Activated CD4-positive, alpha-beta T cell treated with anti-CD3 and anti-CD28 coated beads for 24 hours (primary cell): Measurements from ENCODE around the gene FAM204A.

ENCODE experiments used
- DNase-seq, 2 donors: peaks; one replicate each; pipeline ENCODE4 v3.0.0-alpha.2; 2020; ENCODE audit warnings: low read depth in 2 of 2

The FAM204A gene

DNA sequence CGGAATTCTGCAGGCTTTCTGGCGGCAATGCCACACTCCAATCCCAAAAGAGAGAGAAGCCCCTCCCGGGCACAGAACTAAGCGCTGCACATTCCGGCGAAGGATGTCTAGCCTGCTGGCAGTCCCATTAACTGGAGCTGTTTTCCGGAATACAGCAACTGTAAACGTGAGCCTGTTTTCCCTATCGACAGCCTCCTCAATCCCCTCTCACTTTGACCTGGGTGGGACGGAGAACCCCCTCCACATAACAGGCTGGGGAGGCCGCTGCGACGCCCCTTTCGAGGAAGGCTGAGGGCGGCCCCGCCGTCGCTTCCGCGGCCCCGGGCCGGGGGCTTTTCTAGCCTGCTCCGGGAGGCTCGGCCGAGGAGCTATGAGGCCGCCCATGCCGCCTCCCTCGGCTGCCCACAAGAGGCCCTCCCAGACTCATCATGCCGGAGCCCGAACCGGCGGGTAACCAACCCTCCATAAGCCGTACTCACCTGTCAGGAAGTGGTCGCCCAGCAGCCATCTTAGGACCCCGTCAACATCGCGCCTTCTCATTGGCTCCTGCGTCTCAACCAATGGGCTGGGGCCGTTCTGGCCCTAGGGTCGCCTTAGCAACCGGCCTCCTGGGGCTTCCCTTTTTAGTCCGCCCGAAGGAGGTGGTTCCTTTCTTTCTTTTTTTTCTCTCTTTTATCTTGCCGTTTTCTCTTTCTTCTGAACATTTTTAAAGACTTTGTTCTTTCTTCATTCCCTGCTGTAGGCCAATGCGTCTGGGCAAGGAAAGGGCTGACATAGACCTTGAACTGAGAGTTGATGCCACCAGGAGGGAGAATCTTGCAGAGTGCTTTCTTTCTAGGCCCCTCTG lies at the start of gene FAM204A:
Gene FAM204A (minus strand): TSS at position 534 of the 847 bp plus-strand sequence. CDS start 5,909 bp downstream, outside the sequence.
- peak; percentile 89 to 91 for DNase-seq

DNA sequence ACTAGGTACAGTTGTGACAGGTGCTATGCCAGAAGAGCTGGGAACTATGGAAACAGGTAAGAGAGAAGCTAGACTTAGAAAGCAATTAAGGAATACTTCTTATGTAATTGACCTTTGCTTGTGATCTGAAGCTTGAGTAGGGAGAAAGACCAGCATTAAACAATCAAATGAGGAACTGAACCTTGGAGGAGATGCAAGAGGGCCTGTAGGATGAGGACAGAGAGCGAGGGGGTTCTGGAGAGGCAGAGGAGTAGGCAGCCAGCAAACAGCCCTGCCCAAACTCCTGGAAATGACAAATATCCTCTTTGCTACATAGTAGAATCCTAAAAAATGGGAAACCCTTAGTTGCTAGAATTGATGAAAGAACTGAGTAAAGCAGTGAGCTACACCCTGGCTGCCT lies 41.6 kb upstream of the FAM204A start:
- DNase-seq, result no peak

DNA sequence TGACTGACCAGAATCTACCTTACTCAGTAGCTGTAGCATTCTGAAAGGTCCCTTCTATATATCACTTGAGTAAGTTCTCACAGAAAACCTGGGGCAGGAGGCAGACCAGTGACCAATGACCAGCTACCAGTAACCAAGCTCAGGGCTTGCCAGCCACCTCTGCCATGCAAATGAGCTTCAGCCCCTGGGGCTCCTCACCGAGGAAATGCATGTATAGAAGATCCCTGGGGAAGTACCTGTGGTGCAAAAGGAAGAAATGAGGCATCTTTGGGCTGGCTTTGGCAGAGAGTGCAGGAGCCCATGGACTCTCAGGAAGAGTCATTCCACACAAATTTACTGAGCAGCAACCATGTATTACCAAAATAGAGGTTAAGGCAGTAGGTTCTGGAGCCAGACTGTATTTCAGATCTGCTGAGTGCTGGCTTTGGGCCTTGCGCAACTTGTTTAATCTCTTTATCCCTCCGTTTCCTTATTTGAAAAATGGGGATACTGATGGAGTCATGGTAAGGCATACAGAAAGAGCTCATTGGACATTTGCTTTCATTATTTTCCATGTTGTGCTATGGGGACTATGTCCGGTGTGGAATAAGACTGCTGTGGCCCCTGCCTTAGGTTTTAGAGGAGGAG lies 41.1 kb upstream of the FAM204A start:
- DNase-seq, result no peak

DNA sequence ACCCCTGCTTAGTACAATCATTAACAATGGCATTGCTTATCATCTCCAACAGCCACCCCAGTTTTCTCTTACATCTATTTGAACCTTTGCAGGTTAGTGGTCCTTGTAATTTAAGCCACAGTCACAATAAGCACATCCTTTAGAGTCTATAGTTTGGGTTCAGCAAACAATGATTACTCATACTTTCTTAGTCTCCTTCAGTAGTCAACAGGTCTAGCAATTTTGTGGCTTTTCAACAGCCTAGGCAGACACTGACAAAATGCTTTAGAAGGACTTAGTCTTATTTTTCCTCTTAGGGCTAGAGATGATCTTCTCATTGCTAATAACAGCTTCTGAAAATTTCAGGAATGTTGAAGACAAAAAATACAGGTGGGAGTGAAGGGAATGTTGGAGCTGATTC lies 32.3 kb upstream of the FAM204A start:
- DNase-seq, result no peak

DNA sequence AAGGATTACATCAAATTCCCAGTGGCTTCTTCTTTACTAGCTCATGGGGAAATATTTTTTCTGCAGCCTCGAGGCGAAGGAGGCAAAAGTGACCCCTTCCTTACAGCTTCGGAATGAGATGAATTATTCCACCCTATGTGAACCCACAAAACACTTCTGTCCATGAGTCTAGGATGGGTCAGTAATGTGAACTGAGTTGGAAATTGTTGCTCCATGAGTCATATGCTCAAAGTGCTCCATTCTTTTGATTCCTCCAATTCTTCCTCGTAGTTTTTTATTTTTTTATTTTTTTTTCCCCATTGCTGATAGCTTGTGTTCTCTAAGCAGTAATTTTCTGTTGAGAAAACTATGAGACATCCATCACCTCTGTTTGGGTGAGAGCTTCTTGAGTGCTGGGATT lies 31.7 kb upstream of the FAM204A start:
- no peak for DNase-seq

DNA sequence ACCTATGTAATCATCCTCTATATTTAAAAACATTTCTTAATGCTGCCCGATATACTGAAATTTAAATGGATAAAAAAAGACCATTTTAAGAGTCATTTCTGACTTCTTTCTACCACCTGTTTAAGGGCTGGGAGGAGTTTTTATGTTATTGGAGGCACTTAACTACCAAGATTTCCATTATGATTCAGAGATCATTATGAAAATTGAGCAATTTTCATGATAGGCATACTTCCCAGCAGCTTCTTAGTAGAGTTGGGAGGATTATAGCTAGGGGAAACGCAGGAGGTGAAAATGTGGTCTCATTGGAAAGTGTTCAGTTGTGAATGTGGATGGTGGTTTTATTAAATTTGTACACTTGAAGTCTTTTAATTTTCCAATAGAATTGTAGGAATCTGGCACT lies 28.4 kb upstream of the FAM204A start:
- no peak for DNase-seq

DNA sequence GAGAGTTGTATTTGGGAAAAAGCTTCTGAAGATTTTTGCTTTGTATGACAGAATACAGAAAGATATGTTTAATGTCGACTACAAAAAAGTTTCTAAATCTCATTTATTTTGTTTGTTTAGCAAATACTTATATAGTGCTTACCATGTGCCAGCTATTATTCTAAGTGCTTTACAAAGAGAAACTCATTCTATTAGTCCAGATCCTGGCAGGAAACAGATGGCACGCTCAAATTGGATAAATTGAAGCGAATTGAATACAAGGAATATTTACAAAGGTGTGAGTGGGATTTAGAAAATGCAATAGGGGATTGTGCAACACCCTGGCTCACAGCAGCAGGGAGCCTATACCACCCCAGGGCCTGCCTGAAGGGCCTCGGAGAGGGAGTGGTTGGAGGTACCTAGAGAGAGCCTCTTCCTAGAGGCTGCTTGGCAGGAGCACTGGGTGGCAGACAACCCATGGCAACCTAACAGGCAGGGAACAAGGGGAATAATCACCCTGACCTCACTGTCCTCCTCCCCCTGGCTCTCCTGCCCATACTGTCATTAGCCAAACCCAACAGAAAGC lies 27.6 kb upstream of the FAM204A start:
- no peak for DNase-seq

DNA sequence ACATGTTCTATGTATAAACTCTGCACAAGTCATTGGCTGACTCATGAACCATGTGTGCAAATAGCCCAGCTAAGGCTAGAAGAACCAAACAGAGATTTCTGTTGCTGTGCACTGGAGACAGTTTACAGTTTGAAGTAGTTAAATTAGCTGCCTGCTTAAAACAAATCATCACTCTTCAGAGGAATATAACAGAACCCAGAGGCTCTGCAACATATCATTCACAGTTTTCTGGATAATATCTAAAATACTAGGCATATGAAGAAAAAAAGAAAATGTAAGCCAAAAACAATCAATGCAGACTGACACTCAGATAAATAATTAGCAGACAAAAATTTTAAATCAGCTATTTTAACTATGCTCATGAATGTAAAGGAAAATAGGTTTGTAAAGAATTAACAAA lies 23.6 kb upstream of the FAM204A start:
- no peak for DNase-seq

DNA sequence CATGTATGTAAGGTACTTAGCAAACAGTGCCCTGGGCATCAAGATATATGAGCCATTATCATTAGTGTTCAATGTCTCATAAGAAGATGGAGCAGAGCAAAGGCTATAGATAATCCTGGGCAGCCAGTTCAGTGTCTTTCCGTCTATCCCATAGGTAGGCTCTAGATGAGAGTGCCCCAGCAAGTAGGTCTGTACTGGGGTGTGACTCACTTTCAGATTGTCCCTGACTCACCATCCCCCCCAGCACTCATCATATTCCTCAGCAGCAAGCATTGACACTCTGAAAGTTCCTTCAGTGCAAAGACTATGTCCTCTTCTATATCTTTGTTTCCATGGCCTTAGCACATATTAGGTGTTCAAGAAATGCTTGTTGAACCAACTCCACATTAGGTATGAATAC lies 20.0 kb upstream of the FAM204A start:
- DNase-seq, result no peak

DNA sequence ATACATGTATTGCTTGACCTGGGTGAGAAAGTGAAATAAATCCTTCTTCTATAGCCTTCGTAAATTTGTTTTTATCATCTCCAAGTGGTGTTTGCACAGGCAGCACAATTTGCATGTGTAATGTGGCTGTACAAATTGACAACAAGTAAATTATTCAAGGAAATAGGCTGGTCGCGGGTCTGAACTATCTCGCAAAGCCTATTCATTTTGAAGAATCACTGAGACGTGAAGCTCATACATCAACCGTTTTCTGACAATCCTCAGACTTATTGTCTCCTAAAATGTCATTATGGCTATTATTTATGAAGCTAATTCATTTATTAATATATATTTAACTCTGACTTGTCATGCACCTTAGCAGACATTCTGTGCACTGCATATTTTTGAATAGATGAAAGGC lies 16.2 kb upstream of the FAM204A start:
- DNase-seq, result no peak

DNA sequence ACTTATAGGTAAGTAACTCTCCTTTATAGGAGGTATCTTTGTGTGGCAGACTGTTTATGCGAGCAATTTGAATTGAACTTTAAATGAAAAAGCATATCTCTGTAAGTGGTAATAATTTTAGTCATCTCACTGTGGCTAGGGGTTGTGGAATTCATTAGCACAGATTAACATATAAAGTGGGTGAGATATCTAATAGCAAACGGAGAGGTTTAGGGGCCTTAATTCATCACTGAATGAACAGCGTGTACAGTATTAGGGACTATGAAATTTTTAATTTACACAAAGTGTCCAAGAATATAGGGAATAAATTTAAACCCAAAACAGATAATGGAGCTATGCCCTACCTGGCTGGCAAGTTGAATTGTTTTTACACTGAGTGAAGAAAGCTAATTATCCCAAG lies 15.7 kb upstream of the FAM204A start:
- DNase-seq, result no peak

DNA sequence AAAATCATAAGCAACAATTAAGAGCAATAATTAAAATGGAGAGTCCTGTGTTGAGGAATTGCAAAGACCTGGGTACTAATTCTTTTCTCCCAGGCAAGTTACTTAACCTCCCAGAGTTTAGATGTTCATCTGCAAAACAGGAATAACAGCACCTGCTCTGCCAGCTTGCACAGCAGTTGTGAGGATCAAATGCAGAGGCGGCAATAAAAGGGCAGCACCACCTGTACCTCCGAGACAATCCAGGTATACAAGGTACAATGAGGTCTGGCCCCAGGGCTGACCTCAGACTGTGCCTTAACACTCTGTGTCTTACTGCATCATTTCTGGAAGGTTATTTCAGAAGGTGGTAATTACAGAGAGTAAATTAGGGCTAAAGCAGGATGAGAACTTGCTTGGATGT lies 14.5 kb upstream of the FAM204A start:
- no peak for DNase-seq

DNA sequence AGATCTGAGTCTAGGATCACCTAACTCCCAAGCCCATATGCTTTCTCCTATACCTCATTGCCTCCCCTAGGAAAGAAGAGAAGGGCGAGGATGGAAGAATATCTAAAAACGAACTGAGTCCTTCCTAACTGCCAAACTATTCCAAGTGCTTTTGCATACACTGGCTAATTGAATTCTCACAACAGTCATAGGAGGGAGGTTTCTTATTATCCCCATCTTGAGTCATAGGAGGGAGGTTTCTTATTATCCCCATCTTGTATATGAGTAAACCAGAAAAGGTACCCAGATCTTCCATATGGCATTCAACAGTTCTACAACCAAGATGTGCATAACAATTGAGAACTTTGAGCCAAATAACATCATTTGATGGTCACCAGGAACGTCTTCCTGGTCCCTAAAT lies 13.1 kb upstream of the FAM204A start:
- no peak for DNase-seq

DNA sequence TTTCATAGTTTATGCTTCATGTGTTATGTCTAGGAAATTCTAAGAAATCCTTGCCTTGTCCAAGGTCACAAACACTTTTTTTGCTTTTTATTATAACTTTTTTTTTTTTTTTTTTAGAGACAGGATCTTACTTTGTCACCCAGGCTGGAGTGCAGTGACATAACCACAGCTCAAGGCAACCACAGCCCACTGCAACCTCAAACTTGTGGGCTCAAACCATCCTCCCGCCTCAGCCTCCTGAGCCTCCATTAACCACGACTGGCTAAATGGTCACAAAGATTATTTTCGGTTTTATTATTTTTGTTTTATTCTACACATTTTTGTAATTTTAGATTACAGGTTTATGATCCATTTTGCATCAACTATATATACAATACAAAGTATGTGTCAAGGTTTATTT lies 7.1 kb upstream of the FAM204A start:
- DNase-seq, result no peak

DNA sequence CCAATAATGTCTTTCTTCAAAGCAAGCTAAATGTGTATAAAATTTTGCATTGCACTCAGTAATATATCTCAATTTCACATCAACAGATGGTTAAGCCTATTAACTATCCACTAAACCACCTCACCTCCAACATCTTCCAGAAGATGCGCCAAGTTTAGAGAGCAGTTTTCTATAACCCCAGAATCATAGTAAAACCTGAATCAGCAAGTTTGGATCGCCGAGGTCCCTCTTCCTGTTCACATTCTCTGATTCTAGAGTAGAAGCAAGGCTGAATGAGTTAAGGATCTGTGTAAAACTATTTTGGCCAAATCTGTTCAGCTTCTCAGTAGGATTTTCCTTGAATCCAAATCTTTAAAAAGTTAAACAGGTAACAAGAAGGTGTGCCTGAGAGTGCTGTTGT lies 1.4 kb upstream of the FAM204A start:
- no peak for DNase-seq

DNA sequence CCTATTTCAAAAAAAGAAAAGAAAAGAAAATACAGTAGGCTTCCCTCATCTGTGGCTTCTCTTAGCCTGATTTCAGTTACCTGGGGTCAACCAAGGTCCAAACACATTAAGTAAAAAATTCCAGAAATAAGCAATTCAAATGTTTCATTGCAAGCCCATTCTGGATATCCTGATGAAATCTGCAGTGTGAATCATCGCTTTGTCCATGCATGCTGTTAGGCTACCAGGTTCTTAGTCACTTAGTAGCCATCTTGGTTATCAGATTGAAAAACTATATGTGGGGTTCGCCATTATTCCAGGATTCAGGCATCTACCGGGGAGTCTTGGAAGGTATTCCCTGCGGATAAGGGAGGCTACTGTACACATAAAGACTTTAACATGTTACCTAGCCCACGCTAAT lies 991 bp upstream of the FAM204A start:
- no peak for DNase-seq

DNA sequence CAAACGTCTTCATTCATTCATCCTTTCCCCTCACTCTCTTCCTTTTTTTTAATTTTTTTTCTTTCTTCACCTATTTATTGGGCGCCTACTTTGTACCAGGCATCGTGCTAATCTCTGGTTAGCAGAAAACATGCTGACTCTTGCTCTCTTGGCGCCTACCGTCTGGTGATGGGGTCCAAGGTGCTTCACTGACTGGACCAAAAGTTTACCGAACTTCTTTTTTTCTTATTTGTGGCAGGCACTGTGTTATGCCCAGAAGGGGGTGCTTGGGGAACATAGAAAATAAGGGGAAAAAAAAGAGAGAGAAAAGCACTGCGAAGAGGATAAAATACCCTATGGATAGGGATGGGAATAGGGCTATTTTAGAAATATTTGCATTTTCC lies 505 bp upstream of the FAM204A start:
- no peak for DNase-seq

DNA sequence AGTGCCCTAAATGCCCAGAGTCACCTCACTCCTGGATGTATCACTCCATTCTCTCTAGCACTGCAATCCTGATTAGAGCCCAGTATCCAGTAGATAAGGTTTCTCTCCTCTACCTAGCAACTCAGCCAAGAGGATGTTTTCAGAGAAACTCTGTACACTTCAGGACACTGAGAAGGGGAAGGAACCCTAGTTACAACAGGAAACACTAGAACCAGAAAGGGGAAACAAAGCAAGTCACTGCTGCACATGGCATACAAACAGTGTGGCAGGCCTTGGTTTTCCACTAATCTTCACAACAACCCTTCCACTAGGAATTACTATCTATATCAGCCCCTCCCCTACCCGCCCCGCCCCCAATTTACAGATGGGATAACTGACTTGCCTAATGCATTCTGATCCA lies 1.6 kb downstream of the FAM204A start:
- no peak for DNase-seq

DNA sequence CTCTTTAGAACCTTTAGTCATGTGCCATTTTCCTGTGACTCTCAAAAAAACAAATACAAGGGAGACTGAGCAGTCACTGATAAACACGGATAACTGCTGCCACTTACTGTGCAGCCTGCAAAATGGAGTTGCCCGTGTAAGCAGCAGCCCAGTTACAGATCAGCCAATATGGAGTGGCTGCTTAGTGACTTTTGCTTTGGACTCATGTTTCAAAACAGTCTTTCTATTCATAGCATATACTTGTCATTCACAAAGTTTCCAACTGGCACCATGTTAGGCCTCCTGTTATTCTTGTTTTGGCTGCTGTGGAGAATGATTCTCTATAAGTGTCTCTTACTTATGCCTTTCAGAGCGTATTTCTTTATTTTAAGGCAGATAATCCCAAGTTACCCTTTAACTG lies 3.0 kb downstream of the FAM204A start:
- no peak for DNase-seq

DNA sequence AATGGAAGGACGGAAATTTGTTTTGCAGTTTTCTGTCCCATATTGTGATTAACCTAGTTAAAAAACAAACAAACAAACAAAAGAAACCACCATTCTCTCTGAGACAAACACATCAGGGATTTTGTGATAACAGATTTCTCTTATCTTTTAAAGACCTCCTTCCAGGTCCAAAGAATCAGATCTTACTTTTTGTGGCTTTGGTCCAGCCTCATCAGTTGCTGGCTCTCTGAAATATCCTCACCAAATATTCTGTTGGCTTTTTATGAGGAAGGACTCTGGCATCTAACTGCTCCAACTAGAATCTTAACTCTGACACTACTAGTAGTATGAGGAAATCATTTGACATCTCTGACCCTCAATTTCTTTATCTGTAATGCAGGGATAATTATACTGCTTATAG lies 4.8 kb downstream of the FAM204A start:
- no peak for DNase-seq

DNA sequence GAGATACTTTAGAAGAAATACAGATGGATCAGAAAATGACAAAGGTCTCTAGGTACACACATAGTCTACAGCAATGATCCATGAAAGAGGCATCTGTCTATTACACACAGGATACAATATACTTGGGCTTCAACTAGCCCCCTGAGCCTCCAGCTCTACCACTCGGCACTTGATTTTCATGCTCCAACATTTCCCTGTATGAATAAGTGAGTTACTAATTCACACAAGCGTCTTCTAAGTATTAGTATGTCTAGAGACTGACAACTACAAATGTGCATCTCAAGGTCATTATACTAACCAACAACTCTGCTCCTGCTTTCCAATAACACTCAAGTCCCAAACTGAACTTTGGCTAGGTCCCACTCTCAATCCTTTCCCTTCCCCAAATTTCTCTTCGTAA lies 8.3 kb downstream of the FAM204A start:
- DNase-seq, result no peak

DNA sequence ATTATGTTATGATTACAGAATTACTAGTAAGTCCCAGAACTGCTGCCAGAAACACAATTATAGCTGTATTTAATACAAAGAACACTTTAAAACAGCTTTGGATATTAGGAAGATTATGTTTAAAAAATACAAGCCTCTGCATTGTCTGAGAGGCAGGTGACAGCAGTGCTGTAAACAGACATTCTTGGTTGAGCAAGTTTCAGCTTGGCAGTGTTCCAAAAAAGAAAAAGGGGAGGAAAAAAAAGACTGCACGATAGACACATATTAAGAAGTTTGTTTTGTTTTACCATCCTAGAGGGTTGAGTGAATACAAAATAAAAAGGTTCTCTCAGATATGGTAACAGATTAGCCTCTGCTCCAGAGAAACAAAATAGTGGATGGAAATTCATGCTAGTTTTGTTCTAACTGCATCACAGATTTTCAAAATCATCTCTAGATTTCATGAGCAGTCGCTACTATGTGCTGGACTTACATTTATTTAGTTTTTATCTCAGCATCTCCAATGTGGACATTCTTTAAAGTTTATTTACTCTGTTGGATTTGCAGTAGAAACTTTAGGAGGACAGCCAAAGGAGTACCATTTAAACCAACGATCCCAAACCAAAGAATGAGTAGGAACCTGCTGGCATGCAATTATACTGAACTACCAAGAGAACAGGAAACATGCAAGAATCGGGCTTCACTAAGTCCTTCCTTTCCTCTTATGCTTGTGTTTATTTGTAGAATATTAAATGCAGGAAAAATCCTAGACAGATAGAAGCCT lies 9.0 kb downstream of the FAM204A start:
- no peak for DNase-seq

DNA sequence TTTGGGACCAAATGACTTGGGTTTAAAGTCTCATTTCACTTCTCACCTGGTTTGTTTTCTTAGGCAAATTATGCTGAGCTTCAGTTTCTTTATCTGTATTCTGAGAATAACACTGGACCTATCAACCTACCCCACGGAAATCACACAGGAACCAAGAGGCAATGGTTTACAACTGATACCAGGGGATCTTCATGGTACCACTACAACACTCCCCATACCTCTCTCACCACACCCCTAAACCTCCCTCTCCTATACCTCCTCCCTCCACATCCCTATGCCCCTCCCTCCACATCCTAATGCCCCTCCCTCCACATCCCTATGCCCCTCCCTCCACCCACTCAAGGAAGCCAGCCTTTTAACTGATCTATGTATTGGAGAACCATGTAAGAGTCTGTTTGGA lies 9.9 kb downstream of the FAM204A start:
- no peak for DNase-seq
